NCI-H345 treated with DMSO at 0.1 percent for 48 hours (cell line): ENCODE data around the gene F8.
"Not testable (repeated sequence)": the region's sequence is repeated elsewhere in the genome, so short reads cannot be mapped to it uniquely, and the experiment has no call there.

Source experiments
- DNase-seq: peaks from one replicate; lab custom pipeline; 2025; ENCODE audit not compliant: unreplicated experiment; lab: John Stamatoyannopoulos, UW

Gene F8

DNA sequence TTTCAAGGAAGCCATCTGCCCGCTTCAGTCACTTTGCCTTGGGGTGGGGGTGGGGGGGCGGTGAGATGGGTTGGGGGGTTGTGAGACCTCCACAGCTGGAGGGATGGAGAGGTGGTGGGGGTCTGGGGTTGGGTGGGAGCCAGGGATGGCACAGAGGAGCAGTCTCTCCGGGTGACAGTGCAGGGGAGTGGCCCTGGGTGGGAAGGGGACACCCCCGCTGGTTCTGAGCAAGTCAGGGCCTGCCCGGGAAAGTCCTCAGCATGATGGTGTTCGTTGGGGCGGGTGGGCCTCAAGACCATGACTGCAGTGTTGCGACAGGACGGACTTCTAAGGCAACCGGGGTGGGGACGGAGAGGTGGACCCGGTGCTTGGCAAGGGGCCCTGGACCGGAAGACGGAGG is 137.0 kb downstream of the F8 start:
- DNase-seq, result not testable (repeated sequence)

DNA sequence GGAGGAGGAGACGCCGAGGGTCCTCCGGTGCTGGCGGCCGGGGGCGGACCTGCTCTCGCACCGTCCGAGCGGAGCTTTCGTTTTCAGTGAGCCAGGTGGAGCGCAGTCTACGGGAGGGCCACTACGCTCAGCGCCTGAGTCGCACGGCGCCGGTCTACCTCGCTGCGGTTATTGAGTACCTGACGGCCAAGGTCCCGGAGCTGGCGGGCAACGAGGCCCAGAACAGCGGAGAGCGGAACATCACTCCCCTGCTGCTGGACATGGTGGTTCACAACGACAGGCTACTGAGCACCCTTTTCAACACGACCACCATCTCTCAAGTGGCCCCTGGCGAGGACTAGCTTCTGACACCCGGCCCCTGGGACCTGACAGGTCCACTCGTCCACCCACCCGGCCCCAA is 137.5 kb downstream of the F8 start:
- not testable (repeated sequence) for DNase-seq

DNA sequence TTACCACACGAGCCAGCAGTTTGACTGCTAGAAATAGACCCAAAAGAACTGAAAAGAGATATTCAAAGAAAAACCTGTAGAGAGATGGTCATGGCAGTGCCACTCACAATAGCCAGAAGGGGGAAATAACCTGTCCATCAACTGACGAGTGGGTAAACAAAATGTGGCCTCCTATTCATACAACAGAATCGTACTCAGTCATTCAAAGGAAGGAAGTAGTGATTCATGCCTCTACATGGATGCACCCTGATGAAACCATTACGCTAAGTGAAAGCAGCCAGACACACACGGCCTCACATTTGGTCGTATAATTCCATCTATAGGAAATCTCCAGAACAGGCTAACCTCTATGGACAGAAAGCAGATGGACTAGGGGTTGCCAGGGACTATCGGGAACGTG is 138.5 kb downstream of the F8 start:
- not testable (repeated sequence) for DNase-seq

DNA sequence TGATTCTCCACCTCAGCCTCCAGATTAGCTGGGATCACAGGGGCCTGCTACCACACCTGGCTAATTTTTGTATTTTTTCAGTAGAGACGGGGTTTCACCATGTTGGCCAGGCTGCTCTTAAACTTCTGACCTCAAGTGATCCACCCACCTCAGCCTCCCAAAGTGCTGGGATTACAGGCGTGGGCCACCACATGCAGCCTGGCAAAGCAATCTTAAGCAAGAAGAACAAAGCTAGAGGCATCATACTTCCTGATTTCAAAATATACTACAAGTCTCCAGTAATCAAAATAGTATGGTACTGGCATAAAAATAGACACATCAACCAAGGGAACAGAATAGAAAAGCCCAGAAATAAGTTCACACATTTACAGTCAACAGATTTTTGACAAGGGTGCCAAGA is 149.2 kb downstream of the F8 start:
- DNase-seq, result no peak

DNA sequence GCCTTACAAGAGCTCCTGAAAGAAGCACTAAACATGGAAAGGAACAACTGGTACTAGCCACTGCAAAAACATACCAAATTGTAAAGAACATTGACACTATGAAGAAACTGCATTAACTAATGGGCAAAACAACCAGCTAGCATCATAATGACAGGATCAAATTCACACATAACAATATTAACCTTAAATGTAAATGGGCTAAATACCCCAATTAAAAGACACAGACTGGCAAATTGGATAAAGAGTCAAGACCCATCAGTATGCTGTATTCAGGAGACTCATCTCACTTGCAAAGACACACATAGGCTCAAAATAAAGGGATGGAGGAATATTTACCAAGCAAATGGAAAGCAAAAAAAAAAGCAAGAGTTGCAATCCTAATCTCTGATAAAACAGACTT is 154.0 kb downstream of the F8 start:
- DNase-seq, result not testable (repeated sequence)

DNA sequence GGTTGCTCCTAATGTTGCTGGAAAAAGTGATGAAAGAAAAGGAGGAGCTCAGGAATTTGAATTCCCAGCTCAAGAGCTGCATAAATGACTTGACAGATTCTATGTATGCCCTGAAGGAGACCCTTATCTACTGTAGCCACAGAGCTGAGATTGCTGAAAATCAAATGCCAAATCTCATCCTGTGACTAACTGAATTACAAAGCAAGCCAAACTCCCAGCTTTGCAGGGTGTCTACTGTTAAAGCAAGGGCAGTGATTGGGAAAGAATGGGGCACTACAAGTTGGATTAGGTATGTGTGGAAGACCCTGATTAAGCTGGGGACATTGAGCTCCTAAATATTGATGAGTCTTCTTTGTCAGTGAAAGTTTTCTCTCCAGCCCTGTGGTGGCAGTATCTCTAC is 167.3 kb downstream of the F8 start:
- DNase-seq, result no peak

DNA sequence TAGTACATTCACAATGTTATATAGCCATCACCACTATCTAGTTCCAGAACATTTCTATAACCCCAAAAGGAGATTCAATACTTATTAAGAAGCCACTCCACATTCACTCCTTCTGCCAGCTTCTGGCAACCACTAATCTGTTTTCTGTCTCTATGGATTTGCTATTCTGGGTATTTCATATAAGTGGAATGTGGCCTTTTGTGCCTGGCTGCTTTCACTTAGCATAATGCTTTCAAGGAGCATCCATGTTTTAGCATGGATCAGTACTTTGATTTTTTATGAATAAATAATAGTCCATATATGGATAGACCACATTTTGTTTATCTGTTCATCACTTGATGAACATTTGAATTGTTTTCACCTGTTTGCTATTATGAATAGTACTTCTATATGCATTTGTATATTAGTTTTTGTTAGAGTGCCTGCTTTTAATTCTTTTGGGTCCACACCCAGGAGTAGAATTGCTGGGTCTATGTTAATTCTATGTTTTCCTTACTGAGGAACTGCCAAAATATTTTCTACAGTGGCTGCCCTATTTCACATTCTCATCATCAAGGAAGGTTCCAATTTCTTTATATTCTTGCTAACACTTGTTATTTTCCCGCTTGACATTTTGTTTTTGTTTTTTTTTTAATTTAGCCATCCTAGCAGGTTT is 171.4 kb downstream of the F8 start:
- DNase-seq, result no peak

DNA sequence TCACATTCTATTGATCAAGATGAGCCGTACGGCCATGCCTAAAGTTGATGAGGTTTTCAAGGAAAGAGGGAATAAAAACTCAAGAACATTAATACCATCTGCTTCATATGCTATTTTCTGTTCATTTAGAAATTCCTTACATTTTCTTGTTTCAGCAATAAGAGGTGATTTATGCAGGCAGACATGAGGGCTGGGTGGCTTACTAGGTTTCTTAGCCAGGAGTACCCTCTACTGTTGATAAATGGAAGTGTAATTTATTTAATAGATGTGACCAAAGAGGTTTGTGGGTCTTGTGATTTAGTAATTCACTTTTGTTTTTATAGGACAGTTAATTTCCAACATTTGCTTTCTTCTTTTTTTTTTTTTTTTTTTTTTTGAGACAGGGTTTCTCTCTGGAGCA is 181.7 kb downstream of the F8 start:
- DNase-seq, result peak; percentile 27

DNA sequence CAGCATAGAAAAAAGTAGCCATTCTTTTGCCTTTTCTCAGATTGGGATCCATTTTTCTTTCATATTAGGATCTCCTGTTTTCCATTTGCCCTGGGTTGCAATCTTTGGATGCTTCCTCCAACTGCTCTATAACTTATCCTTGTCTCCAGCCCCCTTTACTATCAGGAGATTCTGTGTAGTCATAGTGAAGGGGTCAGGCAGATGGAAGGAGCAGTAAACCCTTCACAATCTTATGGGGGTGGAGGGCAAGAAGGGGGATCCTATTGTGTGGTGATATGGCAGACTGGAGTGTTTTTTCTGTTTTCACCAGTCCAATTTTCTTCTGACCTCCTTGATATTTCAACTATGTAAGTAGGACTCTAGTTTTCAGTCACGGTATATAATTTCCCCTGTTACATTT is 186.4 kb downstream of the F8 start:
- no peak for DNase-seq

DNA sequence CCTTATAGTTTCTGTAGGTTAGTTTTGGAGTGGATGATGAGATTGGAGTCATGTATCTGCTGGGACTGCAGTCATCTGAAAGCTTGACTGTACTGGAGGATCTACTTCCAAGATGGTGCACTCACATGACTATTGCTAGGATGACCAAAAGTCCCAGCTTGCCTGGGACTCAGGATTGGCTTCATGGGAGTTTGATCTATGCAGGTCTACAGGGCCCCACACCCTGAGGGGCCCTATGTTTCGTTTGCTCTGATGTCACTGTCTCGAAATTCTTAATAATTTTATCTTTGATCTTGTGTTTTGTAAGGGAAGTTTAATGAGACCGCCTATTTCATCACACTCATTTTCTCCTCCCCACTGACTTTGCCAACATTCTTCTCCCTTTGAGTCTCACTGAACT is 188.0 kb downstream of the F8 start, which contains the start of gene SMIM9:
Gene SMIM9, minus strand, starts transcription at position 101 of the 400 bp plus-strand sequence. CDS start 3,806 bp downstream, outside the sequence.
- no peak for DNase-seq

DNA sequence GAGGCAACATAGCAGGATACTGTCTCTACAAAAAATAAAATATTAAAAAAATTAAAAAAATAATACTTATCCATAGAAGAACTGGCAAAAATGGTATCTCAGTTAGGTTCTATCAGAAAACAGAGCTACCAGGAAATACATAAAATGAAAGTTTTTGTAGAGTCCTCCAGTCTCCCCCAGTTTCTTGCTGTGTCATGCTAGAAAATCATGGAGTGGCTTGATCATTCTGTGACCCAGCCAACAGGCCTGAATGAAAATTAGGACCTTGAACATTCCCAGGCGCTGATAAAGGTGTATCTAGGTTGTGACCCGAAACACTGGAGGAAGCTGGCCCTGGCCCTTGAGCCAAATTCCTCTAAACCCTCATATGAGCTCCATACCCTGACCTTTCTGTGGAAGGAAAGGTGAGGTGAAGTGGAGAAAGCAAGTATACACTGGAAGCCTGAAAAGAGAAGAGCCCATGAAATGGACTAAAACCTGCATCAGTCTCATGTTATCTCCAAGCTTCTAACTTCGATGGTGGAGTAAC is 188.7 kb downstream of the F8 start:
- no peak for DNase-seq

DNA sequence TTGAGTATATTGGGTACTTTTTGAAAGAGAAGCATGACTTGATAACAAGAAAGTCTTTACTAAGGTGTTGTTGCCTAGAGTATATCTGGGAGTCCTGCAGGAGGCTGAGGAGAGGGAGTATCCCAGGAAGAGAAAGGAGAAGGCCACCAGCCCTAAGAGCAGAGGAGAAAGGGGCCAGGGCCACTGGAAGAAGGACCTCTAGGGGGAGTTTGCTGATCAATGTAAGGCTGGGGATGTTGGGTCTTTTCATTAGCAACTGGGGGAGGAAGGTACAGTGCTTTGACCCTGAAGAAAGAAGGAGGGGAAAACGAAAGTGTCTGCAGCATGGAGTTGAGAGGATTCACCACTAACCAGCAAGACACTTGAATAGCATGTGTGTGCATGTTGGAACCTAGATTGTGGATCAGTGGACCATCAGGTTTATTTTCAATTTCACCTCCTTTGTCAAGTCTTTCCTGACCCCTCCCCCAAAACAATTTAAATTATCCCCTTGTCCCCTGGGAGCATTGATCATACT is 192.5 kb downstream of the F8 start:
- no peak for DNase-seq

DNA sequence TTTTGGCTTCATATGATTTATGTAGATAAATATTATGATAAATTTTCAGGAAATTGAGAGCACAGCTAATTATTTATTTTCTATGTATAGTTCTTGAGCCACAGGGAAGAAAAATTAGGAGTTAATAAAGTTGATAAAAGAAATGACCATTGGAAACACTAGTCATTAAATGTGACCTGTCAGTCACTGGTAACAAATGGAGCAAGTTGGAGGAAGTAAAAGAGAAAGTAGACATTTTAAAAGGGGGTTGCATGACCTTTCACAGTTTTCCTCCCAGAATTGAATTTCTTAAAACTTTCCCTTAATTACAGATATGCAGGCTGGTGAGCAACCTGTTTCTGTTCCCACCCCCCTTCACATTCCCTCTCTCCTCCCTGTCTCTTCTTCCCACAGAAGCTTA is 193.4 kb downstream of the F8 start:
- DNase-seq, result no peak

DNA sequence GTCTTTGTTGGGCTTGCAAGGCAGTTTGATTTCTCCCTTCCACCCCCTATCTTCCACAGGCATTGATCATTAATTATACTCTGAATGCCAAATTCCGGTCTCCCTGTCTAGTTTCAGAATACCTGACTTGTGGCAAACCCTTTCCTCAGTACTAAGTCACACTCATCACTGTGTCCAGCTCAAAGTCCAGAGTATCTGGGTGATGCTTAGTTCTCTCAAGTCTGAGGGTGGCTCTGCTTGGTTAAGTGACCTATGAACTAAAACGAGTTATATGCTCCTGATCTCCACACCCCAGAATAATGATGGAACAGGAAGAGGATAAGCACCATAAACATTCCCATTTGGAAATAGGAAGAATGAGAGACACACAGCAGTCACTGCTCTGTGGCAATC is 194.5 kb downstream of the F8 start:
- no peak for DNase-seq

DNA sequence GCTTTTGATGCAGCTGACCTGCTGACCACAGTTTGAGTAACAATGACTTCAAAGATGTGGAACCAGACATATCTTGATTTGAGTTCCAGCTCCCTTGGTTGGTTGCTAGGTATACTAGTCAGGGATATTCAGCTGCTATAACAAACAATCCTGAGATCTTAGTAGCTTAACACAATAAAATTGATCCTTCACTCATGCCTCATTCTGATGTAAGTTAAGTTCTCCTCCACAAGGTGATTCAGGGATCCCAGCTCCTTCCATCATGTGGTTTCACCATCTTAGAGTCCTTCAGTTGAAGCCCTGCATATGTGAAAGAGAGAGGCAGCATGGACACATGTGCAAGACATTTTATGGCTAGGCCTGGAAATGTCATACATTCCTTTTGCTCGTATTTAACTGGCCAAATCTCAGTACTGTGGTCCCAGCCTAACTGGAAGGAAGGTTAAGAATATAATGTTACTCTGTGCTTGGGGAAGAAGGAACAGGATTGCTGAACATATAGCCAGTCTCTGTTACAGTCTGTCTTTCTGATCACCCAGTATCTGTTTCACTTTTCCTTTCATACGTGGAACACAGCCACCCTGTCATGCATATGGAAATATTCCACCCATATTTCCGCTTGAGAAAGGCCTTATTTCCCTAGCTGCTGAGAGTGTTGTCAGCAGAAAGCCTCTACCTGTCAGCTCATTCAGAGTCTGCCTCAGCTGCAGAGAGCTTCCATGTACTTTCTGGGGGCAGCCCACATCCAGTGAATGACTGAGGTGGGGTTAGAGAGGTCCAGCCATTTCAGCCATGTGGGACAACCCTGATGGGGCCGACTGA is 195.1 kb downstream of the F8 start:
- DNase-seq, result no peak

DNA sequence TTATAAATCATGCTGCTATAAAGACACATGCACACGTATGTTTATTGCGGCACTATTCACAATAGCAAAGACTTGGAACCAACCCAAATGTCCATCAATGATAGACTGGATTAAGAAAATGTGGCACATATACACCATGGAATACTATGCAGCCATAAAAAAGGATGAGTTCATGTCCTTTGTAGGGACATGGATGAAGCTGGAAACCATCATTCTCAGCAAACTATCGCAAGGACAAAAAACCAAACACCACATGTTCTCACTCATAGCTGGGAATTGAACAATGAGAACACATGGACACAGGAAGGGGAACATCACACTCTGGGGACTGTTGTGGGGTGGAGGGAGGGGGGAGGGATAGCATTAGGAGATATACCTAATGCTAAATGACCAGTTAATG is 196.9 kb downstream of the F8 start:
- not testable (repeated sequence) for DNase-seq

DNA sequence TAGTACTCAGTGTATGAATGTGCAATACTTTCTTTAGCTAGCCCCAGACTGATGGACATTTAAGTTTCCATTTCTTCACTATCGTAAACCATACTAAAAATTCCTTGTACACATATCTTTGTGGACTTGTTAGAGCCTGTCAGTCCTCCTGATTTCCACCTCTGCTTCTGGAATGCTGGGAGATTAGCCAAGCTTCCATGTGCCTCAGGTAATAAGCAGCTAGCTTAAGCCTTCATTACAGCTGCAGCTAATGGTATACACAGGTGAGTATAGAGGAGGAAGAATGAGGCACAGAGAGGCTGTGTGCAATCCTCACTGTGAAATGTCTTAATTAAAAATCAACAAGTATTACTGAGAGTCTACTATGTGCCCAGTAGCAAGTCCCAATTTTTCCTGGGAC is 197.9 kb downstream of the F8 start:
- no peak for DNase-seq

DNA sequence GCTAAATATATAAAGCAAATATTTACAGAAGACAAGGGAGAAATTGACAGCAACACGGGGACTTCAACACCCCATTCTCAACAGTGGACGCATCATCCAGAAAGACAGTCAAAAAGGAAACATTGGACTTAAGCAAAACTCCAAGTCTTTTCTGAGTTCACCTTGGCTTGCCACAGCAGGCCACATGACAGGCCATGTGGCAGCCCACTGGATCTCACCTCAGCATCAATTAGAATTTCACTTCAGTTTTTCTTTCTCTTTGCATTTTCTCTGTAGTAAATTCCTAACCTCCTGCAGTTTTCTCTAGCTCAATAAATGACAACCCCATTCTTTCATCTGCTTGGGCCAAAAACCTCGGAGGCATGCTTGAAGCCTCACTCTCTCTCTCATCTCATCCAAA is 200.5 kb downstream of the F8 start:
- DNase-seq, result no peak

DNA sequence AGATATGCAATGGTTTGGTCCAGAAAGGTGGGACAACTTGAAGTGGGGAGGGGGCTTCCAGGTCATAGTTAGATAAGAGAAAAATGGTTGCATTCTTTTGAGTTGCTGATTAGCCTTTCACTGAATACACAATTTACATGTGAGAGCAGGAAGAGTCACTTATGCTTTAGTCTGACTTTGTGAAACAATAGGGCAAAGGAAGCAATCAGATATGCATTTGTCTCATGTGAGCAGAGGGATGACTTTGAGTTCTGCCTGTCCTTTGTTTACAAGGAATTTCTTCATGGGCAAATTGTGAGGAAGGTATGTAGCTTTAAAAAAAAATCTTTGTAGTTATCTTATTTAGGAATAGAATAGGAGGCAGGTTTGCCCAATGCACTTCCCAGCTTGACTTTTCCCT is 201.0 kb downstream of the F8 start:
- DNase-seq, result no peak

DNA sequence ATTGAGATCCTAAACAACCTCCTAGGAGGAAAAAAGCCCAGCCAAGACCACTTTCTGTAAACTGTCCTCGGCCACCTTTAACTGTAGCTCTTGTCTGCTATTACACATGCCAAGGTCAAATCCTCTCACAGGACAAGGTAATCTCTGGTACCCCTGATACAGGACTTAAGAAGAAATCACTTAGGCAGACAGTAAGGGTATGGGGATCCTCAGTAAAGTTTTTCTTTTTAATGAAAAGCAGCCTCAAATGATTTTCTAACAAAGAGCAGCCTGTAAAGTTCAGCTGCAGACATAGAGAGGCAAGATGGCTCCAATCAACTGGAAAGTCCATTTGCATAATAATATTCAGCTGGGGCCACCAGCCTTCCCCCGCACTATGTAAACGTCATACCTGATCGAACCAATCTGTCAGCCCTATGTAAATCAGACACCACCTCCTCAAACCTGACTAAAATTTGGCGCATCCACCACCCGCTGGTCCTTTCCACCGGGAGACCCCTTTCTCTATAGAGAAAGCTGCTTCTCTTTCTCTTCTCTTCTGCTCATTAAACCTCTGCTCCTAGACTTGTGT is 202.7 kb downstream of the F8 start:
- DNase-seq, result no peak

DNA sequence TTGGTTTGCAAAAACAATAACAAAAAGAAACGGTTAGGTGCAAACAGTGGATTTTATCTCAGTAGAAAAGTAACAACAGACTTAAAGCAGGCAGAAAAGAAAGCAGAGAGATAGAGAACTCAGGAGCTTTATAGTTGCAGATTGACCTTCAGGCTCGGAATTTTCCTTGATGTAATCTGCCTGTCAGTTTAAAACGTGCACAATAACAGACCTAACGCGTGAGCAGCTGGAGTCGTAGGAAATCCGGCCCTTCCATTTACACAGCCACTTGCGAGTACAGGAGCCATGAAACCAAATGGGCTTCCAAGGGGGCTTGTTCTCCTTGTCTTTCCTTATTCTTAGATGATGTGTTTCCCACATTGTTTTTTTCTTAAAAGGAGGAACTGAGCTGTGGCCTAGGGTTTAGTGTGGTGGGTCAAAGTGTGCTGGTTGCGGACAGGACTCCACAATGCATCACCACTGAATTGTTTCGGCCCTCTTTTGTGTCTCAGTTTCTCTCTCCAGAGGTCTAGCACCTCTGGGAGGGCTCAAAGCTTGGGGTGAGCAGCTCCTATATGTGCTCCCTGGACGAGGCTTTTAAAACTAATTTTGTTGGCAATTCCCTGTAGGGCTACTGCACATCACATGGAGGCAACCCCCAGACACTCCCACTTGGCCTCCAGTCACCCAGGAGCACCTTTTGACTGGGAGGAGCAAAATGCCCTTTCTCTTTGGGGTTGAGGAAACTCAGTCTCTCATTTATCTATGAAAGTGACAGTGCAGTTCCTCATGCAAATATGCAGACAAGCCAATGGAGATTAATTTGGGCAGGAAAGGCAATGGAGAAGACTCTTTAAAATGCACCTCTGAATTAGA is 203.4 kb downstream of the F8 start:
- DNase-seq, result no peak
